CD4-positive, alpha-beta T cell treated with Interleukin-17A for 4 hours (primary cell): ENCODE data around the gene RPN2.
A peak's percentile ranks its signal among the peaks of the same experiment; 100 is the strongest.
"Not testable (repeated sequence)": the region's sequence is repeated elsewhere in the genome, so short reads cannot be mapped to it uniquely, and the experiment has no call there.

Experiments used
- DNase-seq: peaks from one replicate; pipeline ENCODE4 v3.0.0-alpha.2; 2020; ENCODE audit warnings: mixed read lengths

RPN2 gene

DNA sequence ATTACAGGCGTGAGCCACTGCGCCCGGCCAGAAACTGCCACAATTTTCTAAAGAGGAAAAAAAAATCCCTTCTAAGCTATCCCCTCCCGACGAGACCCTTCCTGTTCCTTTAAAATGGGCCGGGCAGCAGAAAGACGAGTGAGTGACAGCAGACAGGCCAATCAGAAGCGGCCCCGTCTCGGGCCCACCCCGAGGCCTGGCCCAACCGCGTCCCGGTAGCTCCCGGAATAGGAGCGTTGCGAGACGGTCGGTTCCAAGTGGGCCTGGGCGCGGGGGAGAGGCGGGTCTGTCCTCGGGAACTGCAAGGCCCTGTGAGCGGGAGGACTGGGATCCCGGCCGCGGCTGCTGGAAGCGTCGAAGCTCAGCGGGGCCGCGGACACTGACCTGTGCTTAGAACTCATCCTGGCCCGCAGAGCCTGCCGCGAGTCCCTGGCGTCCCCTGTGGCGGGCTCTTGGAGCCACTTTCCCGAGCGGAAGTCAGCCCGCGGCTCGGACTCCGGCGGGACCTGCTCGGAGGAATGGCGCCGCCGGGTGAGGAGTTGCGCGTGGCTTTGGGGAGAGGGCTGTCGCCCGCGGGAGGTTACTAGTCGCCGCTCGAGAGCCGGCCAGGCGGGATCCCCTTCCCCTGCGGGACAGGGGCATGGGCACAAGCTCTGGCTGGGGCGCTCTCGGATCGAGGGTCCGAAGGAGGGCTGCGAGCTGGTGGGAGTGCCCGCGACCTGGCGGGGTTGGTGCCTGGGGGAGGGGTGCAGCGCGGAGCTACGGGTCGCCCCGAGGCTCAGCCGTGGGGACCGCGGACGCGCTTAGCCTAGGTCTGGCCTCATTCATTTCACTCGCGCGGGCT lies at the start of gene RPN2, which contains the start of gene MROH8:
Gene RPN2 (plus strand): TSS at position 492 of the 844 bp plus-strand sequence. CDS start 27 bp downstream, at position 519.
Gene MROH8 (minus strand): TSS at position 710 of the 844 bp plus-strand sequence.
- DNase-seq = peak; percentile 94

DNA sequence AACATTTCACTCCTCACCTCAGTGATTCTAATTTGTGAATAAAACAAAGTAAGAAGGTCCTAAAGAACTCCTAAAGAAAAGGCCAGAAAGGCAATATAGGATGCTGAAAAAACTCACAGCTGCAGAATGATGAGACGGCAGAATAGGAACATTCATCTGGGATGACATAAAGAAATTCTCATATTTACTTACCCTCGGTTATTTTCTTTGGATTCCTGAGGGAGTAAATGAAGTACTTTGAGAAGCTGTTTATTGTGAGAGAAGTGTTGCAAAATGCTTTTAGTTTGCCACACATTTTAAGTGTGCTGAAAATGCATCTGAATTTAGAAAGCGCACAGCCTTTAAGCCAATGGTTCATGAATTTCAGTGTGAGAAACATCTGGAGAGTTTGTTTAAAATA lies 47.6 kb upstream of the RPN2 start:
- DNase-seq = no peak

DNA sequence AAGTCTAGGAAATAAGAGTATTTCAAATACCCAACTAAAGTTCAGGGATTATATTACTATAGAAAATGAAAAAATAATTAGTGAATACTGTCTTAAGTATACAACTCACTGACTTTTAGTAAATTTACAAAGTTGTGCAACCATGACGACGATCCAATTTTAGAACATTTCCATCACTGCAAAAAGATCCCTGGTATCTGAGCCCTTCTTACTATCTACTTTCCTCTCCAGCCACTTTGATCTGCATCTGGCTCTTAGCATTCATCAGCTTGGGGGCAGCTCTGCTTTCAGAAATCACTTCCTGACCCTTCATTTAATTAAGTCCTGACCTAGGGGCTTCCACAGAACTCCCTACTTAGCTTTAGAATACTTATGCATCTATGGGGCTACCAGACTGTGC lies 45.2 kb upstream of the RPN2 start:
- DNase-seq = no peak

DNA sequence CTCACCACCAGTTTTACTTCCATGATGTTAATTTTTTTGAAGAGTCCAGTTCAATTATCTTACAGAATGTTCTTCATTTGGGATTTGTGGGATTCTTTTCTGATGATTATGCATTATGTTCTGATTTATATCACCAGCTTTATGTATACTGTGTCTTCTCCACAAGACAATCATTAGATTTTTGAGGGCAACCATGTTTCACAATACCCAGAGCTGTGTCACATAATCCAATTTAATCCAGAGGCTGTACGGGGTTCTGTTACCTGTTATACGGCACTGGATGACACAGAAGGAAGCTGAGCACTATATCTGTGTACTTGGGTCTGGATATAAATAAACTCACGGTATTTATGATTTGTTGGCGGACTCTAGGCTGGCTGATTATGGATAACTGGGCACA lies 41.6 kb upstream of the RPN2 start:
- DNase-seq = no peak

DNA sequence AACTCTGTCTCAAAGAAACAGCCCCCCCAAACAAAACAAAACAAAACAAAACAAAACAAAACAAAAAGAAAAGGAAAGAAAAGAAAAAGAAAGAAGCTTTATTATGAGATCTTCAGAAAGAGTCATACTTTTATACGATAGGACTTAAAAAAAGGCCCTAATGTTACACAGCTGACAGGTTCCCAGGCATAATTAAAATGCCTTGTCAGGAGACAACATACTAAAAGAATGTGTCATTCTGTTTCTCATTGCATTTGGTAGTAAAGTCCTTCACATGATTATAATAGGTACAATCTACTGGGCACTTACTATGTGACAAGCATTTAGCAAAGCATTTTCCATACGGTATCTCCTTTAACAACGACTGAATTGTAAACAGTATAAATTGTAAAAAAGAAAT lies 36.4 kb upstream of the RPN2 start:
- DNase-seq = no peak

DNA sequence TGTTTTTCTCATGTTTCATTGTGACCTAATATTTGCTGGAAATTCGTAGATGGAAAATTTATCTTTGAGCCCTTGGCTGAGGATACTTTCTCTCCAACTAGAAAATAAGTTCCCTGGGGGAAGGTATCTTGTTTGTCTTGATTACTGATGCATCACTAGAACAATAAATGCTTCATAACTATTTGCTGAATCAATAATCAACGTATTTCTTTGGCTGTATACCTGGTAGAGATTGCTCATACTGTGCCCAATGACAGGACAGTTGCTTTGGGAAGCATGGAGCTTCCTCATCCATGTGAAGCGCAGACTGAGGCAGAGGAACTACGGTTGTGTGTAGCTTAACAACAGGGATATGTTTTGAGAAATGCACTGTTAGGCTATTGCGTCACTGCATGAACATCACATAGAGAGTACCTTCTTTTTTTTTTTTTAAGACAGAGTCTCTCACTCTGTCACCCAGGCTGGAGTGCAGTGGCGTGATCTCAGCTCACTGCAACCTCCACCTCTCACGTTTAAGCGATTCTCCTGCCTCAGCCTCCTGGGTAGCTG lies 34.2 kb upstream of the RPN2 start:
- DNase-seq = no peak

DNA sequence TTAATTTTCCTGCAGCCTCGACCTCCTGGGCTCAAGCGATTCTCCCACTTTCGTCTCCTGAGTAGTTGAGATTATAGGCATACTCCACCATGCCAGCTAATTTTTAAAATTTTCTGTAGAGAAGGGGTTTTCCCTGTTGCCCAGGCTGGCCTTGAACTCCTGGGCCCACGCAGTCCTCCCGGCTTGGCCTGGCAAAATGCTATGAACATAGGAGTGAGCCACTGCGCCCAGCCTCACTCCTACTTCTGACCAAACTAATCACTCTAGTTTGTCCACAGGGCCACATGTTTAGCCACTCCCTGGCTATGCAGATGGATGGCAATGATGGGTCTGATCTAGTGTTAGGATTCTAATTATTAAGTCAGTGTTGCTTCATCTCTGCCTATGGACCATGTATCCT lies 31.9 kb upstream of the RPN2 start:
- no peak for DNase-seq

DNA sequence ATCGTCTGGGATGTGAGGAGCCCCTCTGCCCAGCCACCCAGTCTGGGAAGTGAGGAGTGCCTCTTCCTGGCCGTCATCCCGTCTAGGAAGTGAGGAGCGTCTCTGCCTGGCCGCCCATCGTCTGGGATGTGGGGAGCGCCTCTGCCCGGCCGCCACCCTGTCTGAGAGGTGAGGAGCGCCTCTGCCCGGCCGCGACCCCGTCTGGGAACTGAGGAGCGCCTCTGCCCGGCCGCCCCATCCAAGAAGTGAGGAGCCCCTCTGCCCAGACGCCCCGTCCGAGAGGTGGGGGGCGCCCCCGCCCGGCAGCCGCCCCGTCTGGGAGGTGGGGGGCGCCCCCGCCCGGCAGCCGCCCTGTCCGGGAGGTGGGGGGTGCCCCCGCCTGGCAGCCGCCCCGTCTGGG lies 28.3 kb upstream of the RPN2 start:
- DNase-seq = not testable (repeated sequence)

DNA sequence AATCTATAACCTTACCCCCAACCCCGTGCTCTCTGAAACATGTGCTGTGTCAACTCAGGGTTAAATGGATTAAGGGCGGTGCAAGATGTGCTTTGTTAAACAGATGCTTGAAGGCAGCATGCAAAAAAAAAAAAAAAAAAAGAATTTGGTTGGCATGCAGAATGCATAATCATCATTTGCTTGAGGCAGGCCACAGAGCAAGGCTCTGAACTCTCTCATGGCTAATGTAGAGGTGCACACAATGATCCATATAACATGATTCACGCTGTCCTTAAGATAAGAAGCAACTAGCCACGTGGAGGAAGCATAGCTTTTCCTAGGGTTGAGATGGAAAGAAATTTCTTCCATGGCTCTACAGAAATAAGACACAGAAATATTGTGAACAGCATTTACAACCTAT lies 27.6 kb upstream of the RPN2 start:
- DNase-seq = no peak

DNA sequence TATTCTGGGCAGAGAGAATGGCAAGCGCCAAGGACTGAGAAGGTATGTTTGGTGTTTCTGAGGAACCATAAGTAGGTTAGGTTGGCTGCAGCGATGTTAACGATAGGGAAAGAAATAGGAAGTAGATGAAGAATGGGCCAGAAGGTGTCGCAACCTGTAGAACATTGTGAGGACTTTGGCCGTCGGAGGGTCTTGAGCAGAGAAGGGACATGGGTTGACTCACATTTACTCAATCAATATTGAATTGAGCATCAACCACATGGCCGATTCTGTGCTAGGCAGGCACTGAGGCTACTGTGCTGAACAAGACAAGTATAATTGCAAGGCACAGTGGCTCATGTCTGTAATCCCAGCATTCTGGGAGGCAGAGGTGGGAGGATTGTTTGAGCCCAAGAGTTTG lies 26.8 kb upstream of the RPN2 start:
- DNase-seq = no peak

DNA sequence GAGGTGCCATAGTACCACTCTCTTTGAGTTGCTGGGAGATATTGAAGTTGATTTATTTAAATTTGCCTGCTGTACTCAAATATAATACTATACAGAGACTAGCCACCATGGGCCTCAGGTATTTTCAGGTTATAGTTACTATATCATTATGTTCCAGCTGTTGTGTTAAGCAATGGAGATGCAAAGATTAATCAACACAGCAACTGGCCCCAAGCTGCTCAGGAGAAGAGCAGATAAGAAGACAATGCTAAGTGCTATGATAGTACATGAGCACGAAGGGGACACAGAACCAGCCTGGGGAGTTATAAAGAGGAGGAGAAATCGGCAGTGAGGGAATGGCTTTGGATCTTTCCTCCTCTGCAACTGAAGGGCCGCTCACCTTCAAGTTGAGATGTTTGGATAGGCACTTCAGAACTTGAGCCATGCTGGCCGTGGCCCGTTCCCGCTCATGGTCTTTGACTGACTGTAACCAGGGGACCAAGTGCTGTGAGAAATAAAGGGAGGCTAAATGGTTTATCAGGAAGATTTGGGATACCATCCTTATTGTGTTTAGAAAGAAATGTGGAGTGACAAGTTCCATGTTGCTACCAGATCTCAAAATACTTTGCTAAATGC lies 24.3 kb upstream of the RPN2 start:
- DNase-seq = no peak

DNA sequence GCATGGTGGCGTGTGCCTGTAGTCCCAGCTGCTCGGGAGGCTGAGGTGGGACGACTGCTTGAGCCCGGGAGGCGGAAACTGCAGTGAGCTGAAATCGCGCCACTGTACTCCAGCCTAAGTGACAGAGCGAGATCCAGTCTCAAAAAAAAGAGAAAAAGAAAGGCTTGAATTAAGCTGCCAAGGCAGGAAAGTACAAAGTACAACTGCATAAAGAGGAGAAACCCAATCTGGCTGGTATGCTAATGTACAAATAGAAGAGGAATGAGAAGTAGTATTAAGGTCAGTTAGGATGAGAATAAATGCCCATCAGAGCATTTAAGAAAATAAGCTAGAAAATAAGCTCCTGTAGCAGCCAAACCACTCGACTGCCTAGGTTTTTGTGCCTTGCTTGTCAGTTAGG lies 23.1 kb upstream of the RPN2 start:
- DNase-seq = no peak

DNA sequence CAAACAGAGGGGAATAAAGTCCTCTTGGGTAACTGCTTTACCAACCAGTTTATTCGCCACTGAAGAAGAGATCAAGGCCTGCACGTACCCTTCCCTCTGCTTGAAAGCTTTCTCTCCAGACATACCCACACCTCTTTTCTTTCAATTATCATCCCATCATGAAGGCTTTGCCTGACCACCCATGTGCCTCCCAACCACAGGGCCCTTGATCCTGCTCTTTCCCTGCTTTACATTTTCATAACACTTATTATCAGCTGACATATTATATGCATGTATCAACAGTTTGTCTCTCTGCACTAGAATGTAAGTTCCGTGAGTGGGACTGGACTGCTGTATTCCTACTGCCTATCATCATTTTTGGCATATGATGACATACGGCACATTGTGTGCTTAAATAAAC lies 20.9 kb upstream of the RPN2 start:
- no peak for DNase-seq

DNA sequence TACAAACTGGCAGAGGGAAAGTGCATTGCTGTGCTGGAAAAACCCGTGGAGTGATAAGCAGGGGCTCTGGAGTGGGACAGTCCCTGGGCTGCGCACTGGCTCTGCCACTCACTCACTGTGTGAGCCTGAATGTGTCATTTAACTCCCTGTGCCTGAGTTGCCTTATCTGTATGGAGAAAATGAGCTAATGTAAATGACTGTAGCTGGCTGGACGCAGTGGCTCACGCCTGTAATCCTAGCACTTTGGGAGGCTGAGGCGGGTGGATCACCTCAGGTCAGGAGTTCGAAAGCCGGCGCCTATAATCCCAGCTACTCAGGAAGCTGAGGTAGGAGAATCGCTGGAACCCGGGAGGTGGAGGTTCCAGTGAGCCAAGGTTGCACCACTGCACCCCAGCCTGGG lies 18.4 kb upstream of the RPN2 start:
- no peak for DNase-seq

DNA sequence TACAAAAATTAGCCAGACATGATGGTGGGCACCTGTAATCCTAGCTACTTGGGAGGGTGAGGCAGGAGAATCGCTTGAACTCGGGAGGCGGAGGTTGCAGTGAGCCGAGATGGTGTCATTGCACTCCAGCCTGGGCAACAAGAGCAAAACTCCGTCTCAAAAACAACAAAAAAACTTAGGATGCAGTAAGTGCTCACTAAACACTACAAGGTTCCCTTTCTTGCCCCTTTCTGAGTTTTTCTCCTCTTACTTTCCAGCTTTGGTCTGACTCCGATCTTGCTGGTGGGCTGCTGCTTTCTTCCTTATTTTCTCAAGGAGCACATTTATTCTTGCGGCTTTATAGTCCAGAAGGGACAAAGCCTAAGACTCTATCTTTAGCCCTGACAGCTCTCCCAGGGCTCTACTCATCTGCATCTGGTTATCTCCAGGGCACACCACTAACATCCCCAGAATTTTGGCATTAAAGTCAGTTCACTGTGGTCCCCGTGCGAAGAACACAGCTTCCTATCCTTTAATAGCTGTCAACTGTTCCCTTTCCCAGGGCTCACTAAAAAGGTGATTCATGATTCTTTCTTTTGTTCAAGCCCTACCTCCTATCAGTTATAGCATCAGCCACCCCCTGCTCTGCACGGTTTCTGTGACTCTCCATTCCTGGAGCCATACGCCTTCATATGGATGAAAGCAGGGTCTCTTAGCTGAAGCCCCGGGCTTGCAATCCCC lies 17.1 kb upstream of the RPN2 start:
- DNase-seq = no peak

DNA sequence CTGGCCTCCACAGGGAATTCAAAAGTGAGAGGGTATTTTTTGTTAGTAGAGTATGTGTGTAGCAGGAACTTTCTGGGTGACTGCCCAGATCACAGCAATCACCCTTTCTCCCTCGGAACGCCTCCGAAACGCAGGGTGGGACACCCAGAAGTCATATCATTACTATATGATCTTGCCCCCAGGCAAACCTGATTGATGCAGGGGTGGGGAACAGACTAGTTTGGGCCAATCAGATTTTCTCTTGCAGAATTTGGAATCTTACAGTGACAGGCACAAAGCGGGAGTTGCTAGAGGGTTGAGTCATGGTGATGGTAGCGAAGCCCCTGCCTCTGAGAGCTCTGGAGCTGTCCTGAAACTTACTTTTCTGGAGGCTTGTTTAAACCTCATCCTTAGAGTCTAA lies 16.5 kb upstream of the RPN2 start:
- DNase-seq = no peak

DNA sequence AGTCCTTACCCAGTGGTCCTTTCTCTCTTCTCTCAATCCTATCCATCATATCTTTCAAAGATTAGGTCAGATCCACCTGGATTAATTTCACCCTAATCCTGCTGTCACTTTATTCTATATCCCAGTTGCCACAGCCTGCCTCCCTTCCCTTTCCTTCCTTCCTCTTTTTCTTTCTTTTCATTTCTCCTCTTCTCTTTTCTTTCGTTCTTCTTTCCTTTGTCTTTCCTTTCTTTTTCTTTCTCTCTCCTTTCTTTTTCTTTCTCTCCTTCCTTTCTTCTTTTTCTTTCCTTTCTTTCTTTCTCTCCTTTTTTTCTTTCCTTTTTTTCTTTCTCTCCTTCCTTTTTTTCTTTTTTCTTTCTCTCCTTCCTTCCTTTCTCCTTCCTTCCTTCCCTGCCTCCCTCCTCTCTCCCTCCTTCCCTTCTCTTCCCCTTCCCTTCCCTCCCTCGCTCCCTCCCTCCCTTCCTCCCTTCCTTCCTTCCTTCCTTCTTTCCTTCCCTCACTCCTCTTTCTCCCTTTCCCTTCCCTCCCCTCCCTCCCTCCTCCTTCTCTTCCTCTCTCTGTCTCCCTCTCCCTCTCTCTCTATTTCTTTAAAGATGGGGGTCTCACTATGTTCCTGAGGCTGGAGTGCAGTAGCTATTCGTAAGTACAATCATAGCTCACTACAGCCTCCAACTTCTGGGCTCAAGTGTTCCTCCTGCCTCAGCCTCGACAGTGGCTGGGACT lies 15.1 kb upstream of the RPN2 start:
- DNase-seq = no peak

DNA sequence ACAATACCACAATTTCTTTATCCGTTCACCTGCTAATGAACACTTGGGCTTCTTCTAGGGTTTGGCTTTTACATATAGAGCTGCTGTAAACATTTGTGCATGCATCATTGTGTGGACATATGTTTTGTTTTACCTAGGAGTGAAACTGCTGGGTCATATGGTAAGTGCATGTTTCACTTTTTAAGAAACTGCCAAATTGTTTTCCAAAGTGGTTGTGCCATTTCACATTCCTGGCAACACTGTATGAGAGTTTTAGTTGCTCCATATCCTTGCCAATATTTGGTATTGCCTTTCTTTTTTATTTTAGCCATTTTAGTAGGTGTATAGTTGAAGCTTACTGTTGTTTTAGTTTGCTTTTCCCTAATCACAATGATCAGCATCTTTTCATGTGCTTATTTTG lies 14.1 kb upstream of the RPN2 start:
- DNase-seq = no peak

DNA sequence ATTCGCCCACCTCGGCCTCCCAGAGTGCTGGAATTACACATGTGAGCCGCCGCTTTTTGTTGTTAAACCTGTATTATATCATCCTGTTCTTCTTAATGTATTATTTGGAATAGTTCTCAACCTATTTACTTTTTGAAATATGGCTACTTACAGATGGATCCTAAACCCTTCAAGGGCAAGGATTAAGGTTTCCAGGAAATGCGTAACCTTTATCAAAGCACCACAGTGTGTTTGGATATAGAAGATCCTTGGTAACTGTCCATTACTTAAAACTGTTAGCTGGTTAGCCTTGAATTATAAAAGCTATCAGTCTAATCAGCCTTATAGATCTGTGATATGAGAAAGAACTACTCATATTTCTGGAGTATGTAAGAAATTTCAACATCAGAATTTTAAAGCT lies 12.3 kb upstream of the RPN2 start:
- no peak for DNase-seq

DNA sequence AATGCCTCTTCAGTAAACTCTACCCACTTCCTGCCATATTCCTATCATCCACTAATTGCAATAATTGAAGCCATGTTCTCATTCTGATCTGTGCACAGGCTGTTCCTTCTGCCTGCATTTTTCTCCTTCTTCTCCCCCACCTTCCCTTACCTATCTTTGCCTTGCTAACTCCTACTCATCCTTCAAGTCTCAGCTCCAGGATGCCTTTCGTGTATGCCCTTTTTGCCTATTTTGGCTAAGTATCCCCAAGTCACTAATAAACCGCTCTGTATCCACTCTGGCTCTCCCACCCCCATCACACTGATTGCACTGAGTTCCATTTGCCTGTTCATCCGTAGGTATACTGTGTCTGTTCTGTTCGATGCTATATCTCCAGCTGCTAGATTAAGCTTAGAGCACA lies 6.3 kb upstream of the RPN2 start:
- no peak for DNase-seq

DNA sequence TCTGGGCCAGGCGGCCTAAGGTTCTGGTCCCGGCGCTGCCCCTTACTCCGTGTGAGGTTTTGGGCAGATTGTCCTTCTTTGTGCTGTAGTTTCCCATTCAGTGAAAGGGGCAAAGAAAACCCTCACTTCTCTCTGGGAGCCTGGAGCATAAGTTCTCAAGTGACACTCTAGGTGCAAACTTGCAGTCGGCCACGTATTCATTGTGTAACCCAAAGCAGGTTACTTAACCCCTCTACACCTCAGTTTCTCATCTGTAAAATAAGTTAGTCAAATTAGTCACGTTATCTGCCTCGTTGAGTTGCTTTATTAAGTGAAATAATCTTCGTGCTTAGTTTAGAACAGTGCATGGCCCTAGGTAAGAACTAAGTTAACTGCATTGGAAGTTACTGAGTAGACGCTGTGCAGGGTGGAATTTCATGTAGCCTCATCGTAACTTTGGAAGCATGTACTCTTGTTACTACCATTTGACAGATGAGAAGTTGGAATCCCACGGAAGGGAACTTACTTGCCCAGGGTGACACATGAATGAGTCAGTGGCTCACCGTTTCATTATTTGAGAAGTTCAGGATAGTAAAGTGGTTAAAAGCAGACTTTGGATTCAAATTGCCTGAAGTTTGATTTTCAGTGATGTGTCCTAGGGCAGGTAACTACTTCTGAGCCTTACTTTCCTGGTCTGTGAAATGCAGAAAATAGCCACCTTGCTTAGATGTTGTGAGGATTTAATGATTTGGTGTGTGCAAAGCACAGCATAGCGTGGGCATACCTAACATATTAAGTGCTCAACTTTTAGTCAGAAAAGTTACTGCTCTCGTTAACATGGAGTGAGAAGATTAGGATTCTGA lies 774 bp downstream of the RPN2 start:
- peak; percentile 9 for DNase-seq

DNA sequence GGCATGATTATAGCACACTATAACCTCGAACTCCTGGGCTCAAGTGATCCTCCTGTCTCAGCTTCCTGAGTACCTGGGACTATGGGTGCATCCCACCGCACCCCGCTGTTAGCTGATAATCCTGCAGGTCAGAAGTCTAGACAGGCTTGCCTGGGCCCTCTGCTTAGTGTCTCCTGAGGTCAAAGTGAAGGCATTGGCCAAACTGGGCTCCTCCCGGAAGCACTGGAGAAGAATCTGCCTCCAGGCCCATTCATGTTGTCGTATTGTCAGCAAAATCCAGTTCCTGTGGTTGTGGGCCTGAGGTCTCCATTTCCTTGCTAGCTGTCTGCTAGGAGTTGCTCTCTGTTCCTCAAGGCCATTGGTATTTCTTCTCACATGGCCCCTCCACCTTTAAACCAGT lies 6.6 kb downstream of the RPN2 start:
- DNase-seq = no peak
